Embryonic facial prominence (tissue), 1 donor: ENCODE data around the gene CHGA.

Experiments used
- DNase-seq: peaks from one replicate; pipeline ENCODE4 v3.0.0-alpha.2; 2016; ENCODE audit errors: extremely low spot score

The CHGA gene

GRCh38 chr14:92944976-92945375 lies 22.0 kb downstream of the CHGA start:
- DNase-seq: no peak

- DNase-seq: no peak
These were observed 22.6 kb downstream of the CHGA start for GRCh38 chr14:92945544-92945943.

- DNase-seq: no peak
These were observed 23.3 kb downstream of the CHGA start for GRCh38 chr14:92945959-92946846.

- no peak for DNase-seq
These were observed 24.0 kb downstream of the CHGA start for GRCh38 chr14:92946847-92947545.

GRCh38 chr14:92948647-92949046 lies 25.7 kb downstream of the CHGA start:
- DNase-seq: no peak

GRCh38 chr14:92949496-92950192 lies 26.7 kb downstream of the CHGA start:
- no peak for DNase-seq

- DNase-seq: no peak
These were observed 27.2 kb downstream of the CHGA start for GRCh38 chr14:92950193-92950540.

- no peak for DNase-seq
These were observed 27.8 kb downstream of the CHGA start for GRCh38 chr14:92950773-92951172.

- DNase-seq: no peak
These were observed 28.3 kb downstream of the CHGA start for GRCh38 chr14:92951261-92951660.

GRCh38 chr14:92951912-92952471 lies 29.0 kb downstream of the CHGA start:
- peak; percentile 7 for DNase-seq

GRCh38 chr14:92952481-92953298 lies 29.7 kb downstream of the CHGA start:
- DNase-seq: no peak

GRCh38 chr14:92953526-92953925 lies 30.6 kb downstream of the CHGA start:
- DNase-seq: no peak

GRCh38 chr14:92954933-92955332 lies 32.0 kb downstream of the CHGA start:
- DNase-seq: no peak

- DNase-seq: no peak
These were observed 32.4 kb downstream of the CHGA start for GRCh38 chr14:92955381-92955780.

- no peak for DNase-seq
These were observed 34.0 kb downstream of the CHGA start for GRCh38 chr14:92956961-92957360.

GRCh38 chr14:92958373-92959188 lies 35.6 kb downstream of the CHGA start:
- no peak for DNase-seq

GRCh38 chr14:92959189-92959531 lies 36.2 kb downstream of the CHGA start:
- no peak for DNase-seq

- DNase-seq: no peak
These were observed 37.1 kb downstream of the CHGA start for GRCh38 chr14:92959761-92960680.
